GM06990 (cell line): Measurements from ENCODE around the gene TRIM59.

Experiments
- DNase-seq: peaks from one replicate; pipeline ENCODE4 v3.0.0-alpha.2; 2011; ENCODE audit not compliant: insufficient read length; ENCODE audit errors: extremely low read depth
- H3K27me3 ChIP-seq: replicated peaks from 2 replicates; pipeline ENCODE4 v1.6.0; 2011; ENCODE audit warnings: low read length; ENCODE audit not compliant: control insufficient read depth, insufficient read depth
- H3K36me3 ChIP-seq: 2 replicates; pipeline ENCODE4 v1.5.1; 2011; ENCODE audit warnings: low read length; ENCODE audit not compliant: control insufficient read depth, insufficient read depth
- H3K4me3 ChIP-seq: replicated peaks from 2 replicates; pipeline ENCODE4 v1.5.1; 2011; ENCODE audit warnings: low read depth, mild to moderate bottlenecking, control low read depth, low read length
- TF ChIP-seq, protein P1 (sequence below): IDR thresholded peaks from 2 replicates; pipeline ENCODE4 v1.5.1; 2011; ENCODE audit warnings: low read length, control low read depth, mild to moderate bottlenecking, inconsistent platforms; ENCODE audit not compliant: insufficient read depth, poor library complexity, severe bottlenecking

Gene TRIM59

DNA sequence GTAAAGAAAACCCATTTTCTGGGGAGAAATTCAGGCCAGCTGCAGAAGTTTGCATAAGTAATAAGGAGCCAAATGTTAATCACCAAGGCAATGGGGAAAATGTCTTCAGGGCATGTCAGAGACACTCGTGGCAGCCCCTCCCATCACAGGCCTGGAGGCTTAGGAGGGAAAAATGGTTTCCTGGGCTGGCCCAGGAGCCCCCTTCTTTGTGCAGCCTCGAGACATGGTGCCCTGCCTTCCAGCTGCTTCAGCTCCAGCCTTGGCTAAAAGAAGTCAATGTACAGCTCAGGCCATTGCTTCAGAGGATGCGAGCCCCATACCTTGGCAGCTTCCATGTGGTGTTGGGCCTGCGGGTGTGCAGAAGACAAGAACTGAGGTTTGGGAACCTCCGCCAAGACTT, 20.6 kb upstream of the TRIM59 start:
- H3K4me3 ChIP-seq = no peak overlapping the region
- TF ChIP-seq, protein P1, sequence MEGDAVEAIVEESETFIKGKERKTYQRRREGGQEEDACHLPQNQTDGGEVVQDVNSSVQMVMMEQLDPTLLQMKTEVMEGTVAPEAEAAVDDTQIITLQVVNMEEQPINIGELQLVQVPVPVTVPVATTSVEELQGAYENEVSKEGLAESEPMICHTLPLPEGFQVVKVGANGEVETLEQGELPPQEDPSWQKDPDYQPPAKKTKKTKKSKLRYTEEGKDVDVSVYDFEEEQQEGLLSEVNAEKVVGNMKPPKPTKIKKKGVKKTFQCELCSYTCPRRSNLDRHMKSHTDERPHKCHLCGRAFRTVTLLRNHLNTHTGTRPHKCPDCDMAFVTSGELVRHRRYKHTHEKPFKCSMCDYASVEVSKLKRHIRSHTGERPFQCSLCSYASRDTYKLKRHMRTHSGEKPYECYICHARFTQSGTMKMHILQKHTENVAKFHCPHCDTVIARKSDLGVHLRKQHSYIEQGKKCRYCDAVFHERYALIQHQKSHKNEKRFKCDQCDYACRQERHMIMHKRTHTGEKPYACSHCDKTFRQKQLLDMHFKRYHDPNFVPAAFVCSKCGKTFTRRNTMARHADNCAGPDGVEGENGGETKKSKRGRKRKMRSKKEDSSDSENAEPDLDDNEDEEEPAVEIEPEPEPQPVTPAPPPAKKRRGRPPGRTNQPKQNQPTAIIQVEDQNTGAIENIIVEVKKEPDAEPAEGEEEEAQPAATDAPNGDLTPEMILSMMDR = no peak
- H3K36me3 ChIP-seq = no peaks in the 10 kb centered on the region
- DNase-seq = no peak
- no peaks in the 10 kb centered on the region for H3K27me3 ChIP-seq

DNA sequence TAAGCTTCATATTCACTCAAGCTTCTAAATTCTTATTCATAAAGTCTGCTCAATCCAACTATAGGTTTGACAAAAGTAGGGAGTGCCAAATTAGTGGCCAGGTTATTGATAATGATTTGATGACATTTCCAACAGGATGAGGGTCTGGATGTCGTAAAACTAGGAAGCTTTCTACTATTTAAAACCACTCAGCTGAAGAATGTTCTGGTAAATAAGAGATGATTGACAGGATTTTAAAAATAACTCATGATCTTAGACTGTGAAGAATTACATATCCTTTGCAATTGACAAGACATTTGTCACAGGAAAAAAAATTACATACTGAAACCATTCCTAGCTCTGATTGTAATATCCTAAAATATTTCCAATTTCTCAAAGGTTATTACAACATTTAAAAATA, 15.4 kb upstream of the TRIM59 start:
- H3K36me3 ChIP-seq = no peaks in the 10 kb centered on the region
- no peaks in the 10 kb centered on the region for H3K27me3 ChIP-seq
- no peak for DNase-seq
- TF ChIP-seq, protein P1 = no peak
- no peak overlapping the region for H3K4me3 ChIP-seq

DNA sequence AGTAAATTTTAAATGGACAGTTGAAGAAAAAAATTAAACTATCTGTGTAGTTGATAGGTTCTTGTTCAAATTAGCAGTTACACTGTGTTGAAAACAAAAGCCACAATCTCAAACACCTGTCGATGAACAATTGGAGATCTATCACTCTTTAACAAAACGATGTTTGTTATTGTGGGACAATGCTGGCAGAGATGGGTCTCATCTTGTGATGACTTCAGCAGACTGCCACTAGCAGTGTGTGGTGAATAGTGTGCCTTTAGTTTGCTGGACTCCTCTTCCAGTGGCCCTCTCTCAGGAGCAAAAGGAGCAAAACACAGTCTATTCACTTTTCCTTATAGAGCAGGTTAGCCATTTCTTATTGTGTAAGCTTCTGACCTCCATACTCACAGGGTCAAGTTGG, 14.7 kb upstream of the TRIM59 start:
- TF ChIP-seq, protein P1 = no peak
- no peak for DNase-seq

DNA sequence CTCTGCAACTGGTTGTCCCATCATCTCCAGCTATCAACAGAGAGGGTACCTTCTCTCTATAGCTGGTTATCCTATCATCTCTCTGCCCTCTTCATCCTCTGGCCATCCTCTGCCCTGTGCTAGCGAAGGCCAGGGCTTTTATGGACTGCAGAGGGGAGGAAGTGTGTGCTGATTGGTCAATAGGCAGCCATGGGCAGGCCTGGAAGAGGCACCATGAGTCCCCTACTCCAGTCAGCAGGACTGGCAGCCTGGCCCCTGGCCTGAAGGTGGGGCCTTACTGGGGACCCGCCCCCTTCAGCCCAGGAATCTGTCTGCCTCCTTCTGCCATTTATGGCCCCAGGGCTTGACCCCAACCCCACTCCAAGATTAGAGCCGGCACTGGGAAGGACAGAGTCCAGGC, 10.4 kb upstream of the TRIM59 start:
- H3K27me3 ChIP-seq = no peaks in the 10 kb centered on the region
- H3K4me3 ChIP-seq = no peak overlapping the region
- no peak for DNase-seq
- TF ChIP-seq, protein P1 = no peak
- H3K36me3 ChIP-seq = no peaks in the 10 kb centered on the region

More for the DNA sequence above, 14.7 kb upstream of the TRIM59 start:
- H3K36me3 ChIP-seq = no peaks in the 10 kb centered on the region
- no peak overlapping the region for H3K4me3 ChIP-seq
- no peaks in the 10 kb centered on the region for H3K27me3 ChIP-seq

DNA sequence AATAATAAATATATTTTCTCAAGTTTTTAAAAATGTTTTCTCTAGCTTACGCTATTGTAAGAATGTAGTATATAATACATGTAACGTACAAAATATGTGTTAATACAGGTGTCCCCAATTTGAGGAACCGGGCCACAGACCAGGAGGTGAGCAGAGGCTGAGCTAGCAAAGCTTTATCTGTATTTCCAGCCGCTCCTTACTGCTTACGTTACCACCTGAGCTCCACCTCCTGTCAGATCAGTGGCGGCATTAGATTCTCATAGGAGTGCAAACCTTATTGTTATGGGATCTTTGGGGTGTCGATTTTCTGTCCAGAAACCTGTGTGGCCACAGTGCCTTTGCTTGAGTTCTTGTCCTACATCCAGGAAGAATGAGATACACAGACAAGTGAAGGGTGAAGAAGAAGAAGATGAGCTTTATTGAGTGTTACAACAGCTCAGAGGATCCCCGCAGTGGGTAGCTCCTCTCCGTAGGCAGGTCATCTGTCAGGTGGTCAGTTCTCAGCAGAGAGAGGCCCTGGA, 9.9 kb upstream of the TRIM59 start:
- DNase-seq = no peak
- H3K36me3 ChIP-seq = no peaks in the 10 kb centered on the region
- H3K27me3 ChIP-seq = no peaks in the 10 kb centered on the region
- H3K4me3 ChIP-seq = no peak overlapping the region
- TF ChIP-seq, protein P1 = no peak

DNA sequence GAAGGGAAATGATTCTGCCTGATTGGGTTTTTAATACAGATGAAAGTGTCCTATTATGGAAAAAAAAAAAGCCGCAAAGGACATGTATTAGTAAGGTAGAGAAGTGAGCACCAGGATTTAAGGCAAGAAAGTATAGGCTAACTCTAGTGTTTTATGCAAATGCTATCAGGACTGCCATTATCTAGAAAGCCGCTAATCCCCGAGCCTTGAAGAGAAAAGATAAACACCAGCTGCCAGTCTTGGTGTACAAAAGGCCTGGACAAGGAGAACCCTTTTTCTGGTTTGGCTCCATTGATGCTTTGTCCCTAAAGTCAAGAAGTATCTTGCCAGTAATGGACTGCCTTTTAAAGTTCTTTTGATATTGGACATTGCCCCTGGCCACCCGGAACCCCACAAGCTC, 8.6 kb upstream of the TRIM59 start:
- Histone ChIP-seq H3K4me3 (no peak overlapping the region), H3K27me3 (no peaks in the 10 kb centered on the region), H3K36me3 (no peaks in the 10 kb centered on the region)
- DNase-seq = no peak
- TF ChIP-seq, protein P1 = no peak
